ENCODE measurements around the gene NUP107.

The NUP107 gene

DNA sequence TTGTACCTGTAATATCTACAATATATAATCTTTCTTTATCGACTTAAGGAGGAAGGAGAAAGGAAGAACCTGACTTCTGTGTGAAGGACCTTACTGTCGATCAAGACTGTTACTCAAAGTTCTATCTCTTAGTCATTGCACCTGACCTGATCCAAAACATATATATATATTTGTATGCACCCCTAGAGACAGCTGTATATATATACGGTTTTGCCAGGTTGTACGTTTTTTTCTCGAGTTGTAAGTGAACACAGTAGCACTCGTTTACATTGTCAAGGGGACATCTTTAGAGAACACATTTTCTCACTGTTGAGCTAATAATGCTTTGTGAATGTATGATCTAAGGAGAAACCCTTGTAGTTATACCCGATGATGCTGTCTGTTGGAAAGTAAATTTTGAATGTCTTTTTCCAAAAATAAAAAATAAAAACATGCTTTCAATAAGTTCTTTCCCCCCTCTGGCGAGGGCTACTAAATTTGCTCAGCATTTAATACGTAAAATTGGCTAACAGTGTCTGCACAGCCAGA lies 58.7 kb downstream of the NUP107 start:
- DNase-seq, result no peak

GRCh38 chr12:68745904-68746571 lies 59.3 kb downstream of the NUP107 start, which contains the start of gene SLC35E3:
Gene SLC35E3 (plus strand): TSS chr12:68746176. CDS start chr12:68746378, 202 bp downstream.
- DNase-seq, result peak; percentile 86

GRCh38 chr12:68746572-68747180 lies 59.9 kb downstream of the NUP107 start:
- peak; percentile 45 for DNase-seq

DNA sequence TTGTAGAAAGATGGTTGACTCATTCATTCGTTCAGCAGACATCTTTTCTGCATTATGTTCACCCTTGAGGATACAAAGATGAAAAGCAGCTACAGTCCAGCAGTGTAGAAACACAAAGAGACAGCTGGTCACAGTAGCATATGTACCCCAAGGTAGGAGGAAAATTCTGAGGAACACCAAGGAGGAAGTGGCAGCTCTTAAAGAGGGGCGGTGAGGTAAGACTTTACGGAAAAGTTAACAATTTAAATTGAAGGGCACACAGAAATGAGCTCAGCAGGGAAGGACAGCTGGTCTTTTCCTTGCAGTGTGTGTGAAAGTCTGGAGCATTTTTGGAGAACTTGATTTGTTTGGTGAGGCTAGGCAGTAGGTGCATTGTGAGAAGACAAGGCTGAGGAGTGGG lies 62.7 kb downstream of the NUP107 start:
- DNase-seq, result no peak

DNA sequence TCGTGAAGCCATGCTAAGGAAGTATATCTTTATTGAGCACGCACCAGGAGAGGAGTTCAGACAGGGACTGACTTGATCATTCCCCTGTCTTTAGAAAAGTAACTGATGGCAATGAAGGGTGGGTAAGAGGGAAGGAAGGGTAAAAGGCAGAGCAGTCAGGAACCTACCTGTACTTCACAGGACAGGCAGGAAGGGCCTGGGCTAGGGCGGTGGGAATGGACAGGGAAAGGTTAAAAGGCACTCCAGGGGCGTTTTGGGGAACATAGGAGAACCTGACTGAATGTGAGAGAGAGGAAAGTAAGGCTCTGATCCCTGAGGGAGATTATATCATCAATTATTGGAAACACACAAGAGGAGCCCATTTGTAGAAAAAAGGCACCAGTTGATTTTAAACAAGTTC lies 63.1 kb downstream of the NUP107 start:
- DNase-seq, result no peak

GRCh38 chr12:68750506-68750905 lies 63.7 kb downstream of the NUP107 start:
- DNase-seq, result no peak

GRCh38 chr12:68755536-68756243 lies 68.9 kb downstream of the NUP107 start:
- DNase-seq, result no peak

GRCh38 chr12:68759852-68760251 lies 73.1 kb downstream of the NUP107 start:
- no peak for DNase-seq

- no peak for DNase-seq
These were observed 74.1 kb downstream of the NUP107 start for GRCh38 chr12:68760806-68761441.

DNA sequence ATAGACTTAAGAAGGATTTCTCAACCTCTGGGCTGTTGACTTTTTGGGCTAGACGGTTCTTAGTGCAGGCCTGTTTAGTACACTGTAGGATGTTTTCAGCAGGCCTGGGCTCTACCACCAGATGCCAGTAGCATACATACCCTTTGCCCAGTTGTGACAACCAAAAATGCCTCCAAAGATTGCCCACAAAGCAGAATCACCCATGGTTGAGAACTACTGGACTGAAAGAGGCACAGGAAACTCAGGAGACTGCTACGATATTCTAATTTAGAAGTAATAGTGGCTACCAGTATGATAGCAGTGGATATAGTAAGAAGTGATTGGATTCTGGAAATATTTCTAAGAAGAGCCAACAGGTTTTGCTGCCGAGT lies 74.6 kb downstream of the NUP107 start:
- no peak for DNase-seq

- no peak for DNase-seq
These were observed 75.3 kb downstream of the NUP107 start for GRCh38 chr12:68761901-68762630.

DNA sequence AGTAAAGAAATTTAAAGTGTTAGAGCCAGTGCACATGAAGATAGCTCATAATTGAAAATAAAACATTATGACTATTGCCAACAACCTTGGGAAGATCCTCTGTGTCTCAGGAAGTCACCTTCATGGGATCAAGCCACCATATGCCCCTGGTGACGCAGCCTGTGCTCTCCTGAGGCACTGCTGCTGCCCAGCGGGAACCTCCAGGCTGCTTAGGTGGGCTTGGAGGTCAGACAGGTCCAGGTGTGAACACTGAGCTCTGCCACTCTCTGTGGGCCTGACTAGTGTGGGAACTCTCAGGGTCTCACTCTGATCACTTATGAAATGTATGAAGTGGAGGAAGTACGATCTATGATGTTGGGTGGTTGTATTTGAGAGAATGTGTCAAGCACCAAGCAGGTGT lies 75.9 kb downstream of the NUP107 start:
- no peak for DNase-seq

- DNase-seq, result no peak
These were observed 78.9 kb downstream of the NUP107 start for GRCh38 chr12:68765696-68766095.

GRCh38 chr12:68766646-68767045 lies 79.9 kb downstream of the NUP107 start:
- DNase-seq, result no peak

DNA sequence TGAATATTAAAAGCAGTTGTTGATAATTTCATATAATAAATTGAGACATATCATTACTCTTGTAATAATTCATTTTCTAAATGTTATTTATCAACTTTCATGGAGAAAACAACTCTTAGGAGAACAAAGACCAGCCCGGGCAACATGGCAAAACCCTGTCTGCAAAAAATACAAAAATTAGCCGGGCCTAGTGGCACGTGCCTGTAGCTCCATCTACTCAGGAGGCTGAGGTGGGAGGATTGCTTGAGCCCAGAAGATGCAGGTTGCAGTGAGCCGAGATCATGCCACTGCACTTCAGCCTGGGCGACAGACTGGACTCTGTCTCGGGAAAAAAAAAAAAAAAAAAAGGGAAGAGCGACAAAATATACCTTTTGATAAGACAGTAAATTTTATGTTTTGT lies 80.4 kb downstream of the NUP107 start:
- DNase-seq, result no peak

DNA sequence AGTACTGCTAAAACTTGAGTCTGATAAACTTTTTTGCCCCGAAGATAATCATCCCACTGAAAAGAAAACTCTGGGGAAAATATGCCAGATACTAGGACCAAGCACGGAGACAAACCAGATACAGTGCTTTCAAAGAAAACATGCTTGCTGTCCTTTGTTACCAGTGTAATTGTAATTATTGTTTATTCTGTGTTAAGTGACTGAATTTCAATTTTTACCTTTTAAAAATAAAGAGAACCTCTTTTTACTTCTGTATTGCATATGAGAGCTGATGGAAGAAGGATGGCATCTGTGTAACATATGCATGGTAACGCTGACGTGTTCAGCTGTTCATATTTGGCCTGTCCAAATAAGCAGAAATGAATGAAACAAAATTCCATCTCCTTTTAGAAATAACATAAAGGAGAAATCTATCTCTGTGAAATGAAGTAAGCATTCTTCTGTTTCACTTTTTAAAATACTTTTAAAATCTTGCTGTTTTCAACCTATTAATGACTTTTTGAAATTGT lies 81.7 kb downstream of the NUP107 start:
- no peak for DNase-seq

GRCh38 chr12:68769941-68770340 lies 83.2 kb downstream of the NUP107 start:
- DNase-seq, result no peak

- no peak for DNase-seq
These were observed 84.6 kb downstream of the NUP107 start for GRCh38 chr12:68771223-68771925.

DNA sequence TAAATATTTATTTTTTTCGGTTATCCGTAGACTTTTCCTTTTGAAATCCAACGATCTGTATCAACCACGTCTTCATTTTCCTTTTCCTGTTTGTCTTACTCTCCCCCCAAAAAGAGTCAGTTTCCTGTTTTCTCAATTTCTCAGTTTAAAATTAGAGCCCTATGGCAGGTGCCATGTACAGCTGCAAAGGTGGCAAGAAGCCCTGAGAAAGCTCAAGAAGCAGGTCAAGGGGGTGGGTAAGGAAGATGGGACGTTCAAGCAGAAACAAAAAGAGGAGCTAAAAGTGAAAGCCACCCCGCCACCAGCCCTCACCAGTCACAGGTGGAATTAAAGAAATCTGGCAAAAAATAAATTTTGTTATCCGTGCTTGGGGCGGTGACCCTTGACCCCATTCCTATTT lies 85.9 kb downstream of the NUP107 start:
- no peak for DNase-seq

GRCh38 chr12:68773582-68773981 lies 86.8 kb downstream of the NUP107 start:
- no peak for DNase-seq

- no peak for DNase-seq
These were observed 88.4 kb downstream of the NUP107 start for GRCh38 chr12:68775121-68775630.

Measured in activated T-cell treated with anti-CD3 and anti-CD28 coated beads, Interleukin-2, amount 50 U/mL, for 1 hour (primary cell).